Measurements from ENCODE around the gene RRAS2. TPM values are rescaled to one million over a fixed set of nuclear protein-coding genes. Genes with fewer than 3 reads are reported as not detected.
"Not testable (repeated sequence)": the region's sequence is repeated elsewhere in the genome, so short reads cannot be mapped to it uniquely, and the experiment has no call there.

RRAS2 gene
- 24.4 TPM for total RNA-seq

- peak; percentile 86 for ATAC-seq
Measured at GRCh38 chr11:14358729-14359439, at the start of gene RRAS2. Gene RRAS2, minus strand, starts transcription at chr11:14359183. Its CDS starts 313 bp downstream, at chr11:14358870.

GRCh38 chr11:14408612-14409011 is 49.6 kb upstream of the RRAS2 start:
- no peak for ATAC-seq

DNA sequence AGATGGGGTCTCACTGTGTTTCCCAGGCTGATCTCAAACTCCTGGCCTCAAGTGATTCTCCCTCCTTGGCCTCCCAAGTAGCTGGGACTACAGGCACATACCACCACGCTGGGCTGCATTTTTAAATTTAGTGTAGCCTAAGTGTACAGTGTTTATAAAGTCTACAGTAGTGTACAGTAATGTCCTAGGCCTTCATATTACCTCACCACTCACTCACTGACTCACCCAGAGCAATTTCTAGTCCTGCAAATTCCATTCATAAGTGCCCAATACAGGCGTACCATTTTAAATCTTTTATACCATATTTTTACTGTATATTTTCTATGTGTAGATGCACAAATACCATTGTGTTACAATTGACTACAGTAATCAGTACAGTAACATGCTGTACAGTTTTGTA is 47.1 kb upstream of the RRAS2 start:
- ATAC-seq: not testable (repeated sequence)

- ATAC-seq: not testable (repeated sequence)
Measured at GRCh38 chr11:14403528-14403927, 44.5 kb upstream of the RRAS2 start.

- ATAC-seq: no peak
Measured at GRCh38 chr11:14399087-14399486, 40.1 kb upstream of the RRAS2 start.

- peak; percentile 50 for ATAC-seq
Measured at GRCh38 chr11:14396273-14396672, 37.3 kb upstream of the RRAS2 start.

DNA sequence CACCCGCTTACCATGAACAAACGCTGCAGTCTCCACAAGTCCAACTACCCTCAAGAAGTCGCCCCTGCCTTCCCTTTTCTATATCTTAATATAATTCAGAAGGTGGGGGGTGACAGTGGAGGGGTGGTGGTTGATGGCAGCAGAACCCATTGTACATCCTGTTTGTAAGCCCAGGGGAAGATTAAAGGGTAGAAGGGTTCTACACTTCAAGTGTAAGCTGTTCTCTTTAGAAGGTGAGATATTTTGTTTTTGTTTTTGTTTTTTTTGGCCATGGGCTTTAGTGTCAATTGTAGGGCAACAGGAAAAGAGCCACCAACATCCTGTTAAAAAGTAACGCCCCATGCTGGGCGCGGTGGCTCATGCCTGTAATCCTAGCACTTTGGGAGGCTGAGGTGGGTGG is 34.9 kb upstream of the RRAS2 start:
- no peak for ATAC-seq

DNA sequence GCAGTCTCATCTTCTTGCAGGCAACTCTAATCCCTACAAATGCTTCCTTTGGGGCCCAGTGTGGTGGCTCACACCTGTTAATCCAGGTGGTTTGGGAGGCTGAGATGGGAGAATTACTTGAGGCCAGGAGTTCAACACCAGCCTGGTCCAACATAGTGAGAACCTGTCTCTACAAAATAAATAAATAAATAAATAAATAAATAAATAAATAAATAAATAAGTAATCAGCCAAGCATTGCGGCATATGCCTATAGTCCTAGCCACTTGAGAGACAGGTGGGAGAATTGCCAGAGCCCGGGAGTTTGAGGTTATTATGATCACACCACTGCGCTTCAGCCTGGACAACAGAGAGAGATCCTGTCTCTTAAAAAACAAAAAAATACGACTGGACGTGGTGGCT is 34.1 kb upstream of the RRAS2 start:
- ATAC-seq: no peak

- ATAC-seq: no peak
Measured at GRCh38 chr11:14390669-14391068, 31.7 kb upstream of the RRAS2 start.

- ATAC-seq: no peak
Measured at GRCh38 chr11:14388352-14388751, 29.4 kb upstream of the RRAS2 start.

DNA sequence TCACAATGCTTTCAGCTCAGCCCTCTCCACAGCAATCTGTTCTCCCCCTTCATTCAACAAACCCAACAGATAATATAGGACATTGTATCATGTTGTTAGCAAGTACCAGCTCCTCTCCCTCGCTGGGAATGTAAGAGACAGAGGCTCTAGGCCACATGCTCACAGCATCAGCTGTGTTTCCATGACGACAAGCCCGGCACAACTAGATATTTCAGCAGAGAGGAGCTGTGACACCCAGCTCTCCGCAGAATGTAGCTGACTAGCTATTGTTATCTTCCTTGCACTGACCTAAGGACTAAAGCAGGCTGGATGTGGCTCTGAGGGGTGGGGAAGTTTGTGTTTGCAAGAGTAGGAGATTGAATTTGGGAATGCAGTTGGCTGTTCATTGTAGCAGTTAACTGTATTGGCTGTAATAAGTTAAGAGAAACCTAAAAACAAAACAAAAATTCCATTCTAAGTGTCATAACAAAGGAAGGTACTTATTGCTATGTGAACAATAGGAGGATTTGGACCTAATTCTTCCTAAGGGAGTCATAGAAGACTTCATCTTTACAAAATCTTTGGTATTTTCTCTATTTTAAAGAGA is 28.0 kb upstream of the RRAS2 start:
- no peak for ATAC-seq

- no peak for ATAC-seq
Measured at GRCh38 chr11:14386081-14386480, 27.1 kb upstream of the RRAS2 start.

- ATAC-seq: no peak
Measured at GRCh38 chr11:14384338-14384737, 25.4 kb upstream of the RRAS2 start.

- no peak for ATAC-seq
Measured at GRCh38 chr11:14381968-14382367, 23.0 kb upstream of the RRAS2 start.

DNA sequence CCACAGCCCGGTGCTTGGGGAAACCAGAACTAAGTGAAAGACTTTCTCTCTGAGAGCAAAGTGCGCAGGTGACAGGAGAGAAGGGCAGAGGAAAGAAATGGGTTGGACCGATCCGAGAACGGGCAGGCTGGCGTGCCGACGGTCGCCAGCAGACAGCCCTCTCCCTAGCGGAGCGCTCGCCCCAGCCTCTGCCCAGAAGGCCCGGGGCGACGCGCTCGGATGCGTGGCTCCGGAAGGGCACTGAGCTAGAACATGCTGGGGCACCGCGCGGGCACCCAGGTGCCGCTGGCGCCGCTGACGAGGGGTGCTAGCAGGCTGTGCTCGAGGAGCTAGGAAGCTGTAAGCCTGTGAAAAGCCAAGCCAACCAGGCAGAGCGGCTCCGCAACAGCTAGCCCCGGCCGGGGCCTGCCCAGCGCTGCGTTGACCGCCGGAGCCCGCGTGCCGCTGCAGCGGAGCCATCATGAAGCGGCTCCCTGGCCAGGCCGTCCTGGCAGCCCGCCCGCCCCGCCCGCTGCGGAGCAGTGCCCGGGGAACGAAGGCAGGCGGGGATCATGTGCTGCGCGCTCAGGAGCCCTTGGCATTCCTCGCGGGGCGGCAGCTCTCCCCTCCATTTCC is 22.1 kb upstream of the RRAS2 start:
- peak; percentile 89 for ATAC-seq

DNA sequence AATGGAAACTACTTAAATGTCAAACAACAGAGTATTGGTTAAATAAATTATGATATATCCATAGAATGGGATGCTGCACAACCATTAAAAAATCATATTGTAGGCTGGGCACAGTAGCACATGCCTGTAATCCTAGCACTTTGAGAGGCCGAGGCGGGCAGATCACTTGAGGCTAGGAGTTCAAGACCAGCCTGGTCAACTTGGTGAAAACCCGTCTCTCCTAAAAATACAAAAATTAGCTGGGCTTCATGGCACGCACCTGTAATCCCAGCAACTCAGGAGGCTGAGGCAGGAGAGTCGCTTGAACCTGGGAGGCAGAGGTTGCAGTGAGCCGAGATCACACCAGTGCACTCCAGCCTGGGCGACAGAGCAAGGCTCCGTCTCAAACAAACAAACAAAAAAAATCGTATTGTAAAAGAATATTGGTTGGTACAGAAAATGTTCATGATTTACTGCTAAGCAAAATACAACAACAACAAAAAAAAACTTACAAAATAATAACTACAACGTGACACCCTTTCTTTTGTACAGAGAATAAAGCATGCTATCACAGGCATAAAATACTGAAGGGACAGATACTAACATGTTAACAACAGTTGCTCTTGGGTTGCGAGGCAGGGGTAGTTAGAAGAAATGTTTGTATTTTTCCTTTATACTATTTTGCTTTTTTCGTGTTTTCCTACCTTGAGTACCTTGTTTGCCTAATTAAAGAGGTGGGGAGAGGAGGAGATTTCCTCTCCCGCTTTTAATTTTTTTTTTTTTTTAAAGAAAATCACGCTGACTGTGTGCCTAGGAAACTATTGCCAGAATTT is 21.3 kb upstream of the RRAS2 start:
- ATAC-seq: no peak

DNA sequence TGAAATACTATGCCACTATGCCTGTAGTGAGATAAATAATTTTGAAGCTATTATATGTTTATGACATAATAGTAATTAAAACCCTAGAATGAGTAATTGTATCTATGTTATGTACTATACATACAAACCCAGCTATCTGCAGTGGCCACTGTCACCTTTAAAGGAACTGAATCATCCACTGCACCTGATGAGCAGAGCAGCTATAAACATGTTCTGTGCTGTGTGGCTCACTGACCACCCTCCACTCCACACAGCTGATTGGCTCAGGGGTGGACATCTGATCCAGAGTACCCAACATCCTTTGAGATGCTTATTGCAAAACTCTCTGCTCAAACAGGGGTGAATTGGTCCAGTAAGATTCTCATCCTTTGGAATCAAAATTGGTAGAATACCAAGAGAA is 19.2 kb upstream of the RRAS2 start:
- no peak for ATAC-seq

DNA sequence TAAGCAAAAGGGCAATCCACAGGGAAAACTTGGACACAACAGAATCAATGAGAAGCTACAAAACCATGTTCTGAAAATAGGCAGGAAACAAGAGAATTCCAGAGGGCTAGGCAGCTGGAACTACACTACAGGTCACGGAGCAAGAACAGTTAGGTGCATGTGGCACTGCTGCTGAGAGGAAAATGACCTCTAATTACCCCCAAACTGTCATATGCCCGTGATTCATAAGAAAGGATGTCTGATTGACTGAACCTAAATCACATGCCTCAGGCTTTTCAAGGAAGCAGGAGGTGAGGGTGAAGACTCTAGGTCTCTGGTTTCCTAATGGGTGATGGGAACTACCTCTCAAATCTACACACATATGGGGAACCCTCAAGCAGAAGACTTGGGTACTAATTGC is 17.9 kb upstream of the RRAS2 start:
- no peak for ATAC-seq

- no peak for ATAC-seq
Measured at GRCh38 chr11:14374922-14375830, 16.2 kb upstream of the RRAS2 start.

- peak; percentile 22 for ATAC-seq
Measured at GRCh38 chr11:14373941-14374646, 15.1 kb upstream of the RRAS2 start.

GRCh38 chr11:14372011-14372410 is 13.0 kb upstream of the RRAS2 start:
- no peak for ATAC-seq
